COLO668 (cell line): ENCODE data around the gene TRPV6.

Experiments used
- DNase-seq: peaks from one replicate; lab custom pipeline; 2025; ENCODE audit not compliant: unreplicated experiment; lab: John Stamatoyannopoulos, UW

Gene TRPV6

DNA sequence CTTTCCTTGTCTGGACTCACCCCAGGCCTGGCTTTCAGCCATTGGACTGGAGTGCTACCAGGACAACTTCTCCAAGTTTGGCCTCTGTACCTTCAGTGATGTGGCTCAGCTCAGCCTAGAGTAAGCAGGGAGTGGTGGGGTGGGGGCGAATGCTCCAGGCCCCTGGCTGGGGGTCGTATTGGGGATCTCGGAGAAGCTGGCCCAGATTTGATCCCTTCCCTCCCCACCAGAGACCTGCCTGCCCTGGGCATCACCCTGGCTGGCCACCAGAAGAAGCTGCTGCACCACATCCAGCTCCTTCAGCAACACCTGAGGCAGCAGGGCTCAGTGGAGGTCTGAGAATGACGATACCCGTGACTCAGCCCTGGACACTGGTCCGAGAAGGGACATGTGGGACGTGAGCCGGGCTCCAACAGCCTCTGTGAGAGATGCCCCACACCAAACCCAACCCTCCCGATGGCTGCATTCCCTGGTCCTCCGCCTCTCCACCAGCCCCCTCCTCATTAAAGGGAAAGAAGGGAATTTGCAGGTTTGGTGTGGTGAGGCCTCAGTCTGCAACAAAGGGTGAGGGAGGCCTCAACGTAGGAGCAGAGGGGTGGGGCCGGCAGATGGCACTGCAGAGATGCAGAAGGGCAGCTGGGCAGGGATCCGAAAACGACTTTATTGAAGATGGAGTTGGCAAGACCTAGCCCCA lies 14.8 kb downstream of the TRPV6 start:
- DNase-seq, result no peak

- no peak for DNase-seq
These were observed 15.4 kb downstream of the TRPV6 start for GRCh38 chr7:142870147-142870559.

- DNase-seq, result no peak
These were observed 16.1 kb downstream of the TRPV6 start for GRCh38 chr7:142869434-142869833.

- DNase-seq, result no peak
These were observed 16.5 kb downstream of the TRPV6 start for GRCh38 chr7:142868986-142869415.

GRCh38 chr7:142868188-142868985 lies 17.2 kb downstream of the TRPV6 start:
- DNase-seq, result no peak

DNA sequence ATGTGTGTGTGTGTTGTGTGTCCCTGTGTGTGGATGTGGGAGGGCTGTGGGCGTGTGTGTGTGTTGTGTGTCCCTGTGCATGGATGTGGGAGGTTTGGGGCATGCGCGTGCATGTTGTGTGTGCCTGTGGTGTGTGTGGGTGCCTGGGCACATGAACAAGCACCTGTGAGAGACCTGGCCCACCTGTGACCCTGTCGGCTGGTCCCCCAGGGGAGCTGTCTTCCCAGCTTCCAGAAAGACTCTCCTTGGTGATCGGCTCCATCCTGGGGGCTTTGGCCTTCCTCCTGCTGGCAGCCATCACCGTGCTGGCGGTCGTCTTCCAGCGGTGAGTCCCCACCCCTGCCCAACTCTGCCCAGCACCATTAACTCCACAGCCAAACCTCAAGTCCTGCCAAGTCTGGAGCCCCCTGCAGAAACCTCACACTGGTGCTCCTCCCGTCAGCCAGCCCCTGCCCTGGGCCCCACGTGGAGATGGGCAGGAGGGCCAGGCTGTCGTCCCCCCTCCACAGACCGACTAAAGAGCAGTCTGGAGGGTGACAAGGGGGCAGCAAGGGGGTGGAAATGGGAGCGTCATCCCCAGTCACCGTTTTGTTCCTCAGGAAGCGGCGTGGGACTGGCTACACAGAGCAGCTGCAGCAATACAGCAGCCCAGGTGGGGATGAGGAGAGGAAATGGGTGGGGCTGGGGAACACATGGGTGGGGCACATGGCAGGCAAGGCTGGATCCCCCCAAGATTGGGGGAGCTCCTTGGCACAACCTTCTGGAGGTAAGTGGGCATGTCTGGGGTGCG lies 18.0 kb downstream of the TRPV6 start:
- DNase-seq, result no peak

DNA sequence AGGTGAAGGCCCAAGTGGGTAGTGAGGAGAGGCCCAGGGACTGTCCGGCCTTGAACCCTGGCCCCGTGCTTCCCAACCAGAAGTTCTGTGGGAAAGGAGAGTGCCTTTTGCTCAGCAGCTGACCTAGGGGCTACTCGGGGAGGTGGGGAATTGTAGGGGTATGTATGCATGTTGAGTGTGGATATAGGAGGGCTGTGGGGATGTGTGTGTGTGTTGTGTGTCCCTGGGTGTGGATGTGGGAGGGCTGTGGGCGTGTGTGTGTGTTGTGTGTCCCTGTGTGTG lies 18.5 kb downstream of the TRPV6 start:
- no peak for DNase-seq

DNA sequence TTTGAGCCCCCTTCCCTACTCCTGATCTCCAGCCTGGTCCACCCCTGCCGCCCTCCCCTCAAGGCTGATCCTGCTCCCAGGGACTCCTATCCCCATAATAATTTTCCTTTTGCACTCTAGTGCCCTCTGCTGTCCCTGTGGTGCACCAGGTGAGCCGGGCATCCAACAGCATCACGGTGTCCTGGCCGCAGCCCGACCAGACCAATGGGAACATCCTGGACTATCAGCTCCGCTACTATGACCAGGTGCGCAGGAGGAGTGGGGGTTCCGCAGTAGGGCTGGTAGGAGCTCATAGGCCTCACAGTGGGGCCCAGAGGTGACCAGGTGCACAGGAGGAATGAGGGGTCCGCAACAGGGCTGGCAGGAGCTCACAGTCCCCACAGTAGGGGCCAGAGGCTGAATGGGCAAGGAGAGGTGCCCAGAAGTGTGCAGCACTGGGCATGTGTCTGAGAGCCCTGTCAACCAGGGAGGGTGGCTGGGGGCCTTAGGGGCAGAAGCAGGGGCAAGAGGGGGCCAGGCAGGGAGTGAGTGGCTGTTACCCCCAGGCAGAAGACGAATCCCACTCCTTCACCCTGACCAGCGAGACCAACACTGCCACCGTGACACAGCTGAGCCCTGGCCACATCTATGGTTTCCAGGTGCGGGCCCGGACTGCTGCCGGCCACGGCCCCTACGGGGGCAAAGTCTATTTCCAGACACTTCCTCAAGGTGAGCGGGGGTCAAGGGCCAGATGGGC lies 19.0 kb downstream of the TRPV6 start:
- DNase-seq, result peak; percentile 24

GRCh38 chr7:142865766-142866165 lies 19.8 kb downstream of the TRPV6 start:
- no peak for DNase-seq

- no peak for DNase-seq
These were observed 20.4 kb downstream of the TRPV6 start for GRCh38 chr7:142864980-142865747.

DNA sequence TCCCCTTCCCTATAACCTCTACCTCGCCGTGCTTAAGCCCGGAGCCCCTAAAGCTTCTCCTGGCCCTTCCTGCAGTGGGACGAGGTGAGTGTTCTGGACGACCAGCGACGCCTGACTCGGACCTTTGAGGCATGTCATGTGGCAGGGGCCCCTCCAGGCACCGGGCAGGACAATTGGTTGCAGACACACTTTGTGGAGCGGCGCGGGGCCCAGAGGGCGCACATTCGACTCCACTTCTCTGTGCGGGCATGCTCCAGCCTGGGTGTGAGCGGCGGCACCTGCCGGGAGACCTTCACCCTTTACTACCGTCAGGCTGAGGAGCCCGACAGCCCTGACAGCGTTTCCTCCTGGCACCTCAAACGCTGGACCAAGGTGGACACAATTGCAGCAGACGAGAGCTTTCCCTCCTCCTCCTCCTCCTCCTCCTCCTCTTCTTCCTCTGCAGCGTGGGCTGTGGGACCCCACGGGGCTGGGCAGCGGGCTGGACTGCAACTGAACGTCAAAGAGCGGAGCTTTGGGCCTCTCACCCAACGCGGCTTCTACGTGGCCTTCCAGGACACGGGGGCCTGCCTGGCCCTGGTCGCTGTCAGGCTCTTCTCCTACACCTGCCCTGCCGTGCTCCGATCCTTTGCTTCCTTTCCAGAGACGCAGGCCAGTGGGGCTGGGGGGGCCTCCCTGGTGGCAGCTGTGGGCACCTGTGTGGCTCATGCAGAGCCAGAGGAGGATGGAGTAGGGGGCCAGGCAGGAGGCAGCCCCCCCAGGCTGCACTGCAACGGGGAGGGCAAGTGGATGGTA lies 21.5 kb downstream of the TRPV6 start:
- no peak for DNase-seq

DNA sequence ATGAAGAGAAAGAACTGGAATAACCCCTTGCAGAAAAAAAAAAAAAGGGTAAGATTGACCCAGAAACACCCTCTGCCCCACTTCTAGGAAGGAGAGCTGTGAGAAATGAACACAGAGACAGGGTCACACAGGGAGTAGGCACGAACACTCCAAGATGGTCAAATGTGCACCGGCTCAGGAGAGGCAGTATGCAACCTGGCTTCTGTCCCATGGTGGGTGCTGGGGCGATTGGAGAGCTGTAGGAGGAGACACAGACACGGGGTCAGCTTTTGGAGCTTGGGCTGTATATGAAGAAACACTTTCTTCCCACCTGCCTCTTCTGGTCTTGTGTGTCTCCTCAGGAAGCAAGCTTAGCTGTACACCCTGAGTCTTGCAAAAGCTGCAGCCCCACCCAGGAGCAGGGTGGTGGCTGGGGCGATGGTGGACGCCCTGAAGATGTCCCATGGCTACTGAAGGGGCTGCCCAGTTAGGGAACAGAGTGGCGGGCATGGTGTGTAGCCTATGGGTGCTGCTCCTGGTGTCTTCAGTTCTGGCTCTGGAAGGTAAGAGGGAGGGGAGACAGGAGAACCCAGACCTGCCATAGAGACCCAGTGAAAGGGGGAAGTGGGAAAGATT lies 22.7 kb downstream of the TRPV6 start:
- DNase-seq, result no peak

DNA sequence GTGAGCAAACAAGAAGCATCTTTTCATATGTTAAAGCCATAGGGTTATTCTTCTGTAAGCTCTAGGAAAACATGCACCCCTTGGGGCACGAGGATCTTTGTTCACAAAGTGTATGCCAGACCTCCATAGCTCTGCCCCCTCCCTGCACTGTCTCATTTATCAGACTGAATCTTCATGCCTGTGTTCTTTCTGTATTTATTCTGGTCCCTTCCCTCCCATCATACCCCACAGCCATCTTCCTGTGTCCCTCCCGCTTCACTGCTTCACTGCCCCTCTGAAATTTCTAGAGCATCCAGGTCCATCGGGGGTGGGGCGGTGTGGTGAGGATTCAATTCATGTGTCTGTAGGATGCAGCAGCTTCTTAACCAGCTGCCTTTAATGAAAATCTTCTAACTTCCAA lies 23.2 kb downstream of the TRPV6 start:
- DNase-seq, result no peak

GRCh38 chr7:142860968-142861367 lies 24.6 kb downstream of the TRPV6 start:
- no peak for DNase-seq

DNA sequence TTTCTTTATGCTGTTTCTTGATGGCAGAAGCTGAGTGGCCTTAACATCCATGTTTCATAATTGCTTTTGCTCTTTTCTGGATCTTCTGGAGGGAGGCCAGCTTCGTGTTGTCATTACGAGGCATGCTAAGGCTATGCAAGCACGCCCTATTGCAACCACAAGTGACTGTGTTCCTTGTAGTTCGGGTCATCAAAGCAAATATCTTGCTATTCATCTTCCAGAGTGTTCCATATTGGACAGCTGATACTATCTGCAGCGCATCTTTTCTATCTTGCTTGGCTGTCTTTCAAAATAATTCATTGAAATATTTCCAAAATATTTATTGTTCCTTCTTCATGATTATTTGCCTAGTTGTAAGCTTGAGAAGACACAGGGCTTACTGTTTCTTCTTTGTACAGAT lies 25.7 kb downstream of the TRPV6 start:
- DNase-seq, result no peak

- DNase-seq, result no peak
These were observed 26.1 kb downstream of the TRPV6 start for GRCh38 chr7:142859411-142859810.

DNA sequence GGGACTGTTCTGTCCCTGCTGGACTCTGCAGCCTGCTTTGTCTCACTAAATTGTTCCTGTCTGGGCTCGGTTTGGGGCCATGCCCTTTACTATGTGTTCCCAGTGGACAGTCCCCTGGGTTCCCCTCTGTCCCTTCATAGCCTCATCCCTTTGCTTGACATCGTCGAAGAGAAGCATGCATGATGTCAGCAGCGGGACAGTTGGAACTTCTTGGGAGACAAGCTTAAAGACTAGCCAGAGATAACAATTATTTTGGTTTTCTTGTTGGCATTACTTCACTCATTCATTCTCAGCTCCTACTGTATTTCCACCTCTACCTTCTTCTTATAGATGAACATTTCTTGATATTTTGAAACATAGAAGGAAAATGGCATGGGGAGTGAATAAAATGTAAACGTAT lies 27.9 kb downstream of the TRPV6 start:
- DNase-seq, result no peak

DNA sequence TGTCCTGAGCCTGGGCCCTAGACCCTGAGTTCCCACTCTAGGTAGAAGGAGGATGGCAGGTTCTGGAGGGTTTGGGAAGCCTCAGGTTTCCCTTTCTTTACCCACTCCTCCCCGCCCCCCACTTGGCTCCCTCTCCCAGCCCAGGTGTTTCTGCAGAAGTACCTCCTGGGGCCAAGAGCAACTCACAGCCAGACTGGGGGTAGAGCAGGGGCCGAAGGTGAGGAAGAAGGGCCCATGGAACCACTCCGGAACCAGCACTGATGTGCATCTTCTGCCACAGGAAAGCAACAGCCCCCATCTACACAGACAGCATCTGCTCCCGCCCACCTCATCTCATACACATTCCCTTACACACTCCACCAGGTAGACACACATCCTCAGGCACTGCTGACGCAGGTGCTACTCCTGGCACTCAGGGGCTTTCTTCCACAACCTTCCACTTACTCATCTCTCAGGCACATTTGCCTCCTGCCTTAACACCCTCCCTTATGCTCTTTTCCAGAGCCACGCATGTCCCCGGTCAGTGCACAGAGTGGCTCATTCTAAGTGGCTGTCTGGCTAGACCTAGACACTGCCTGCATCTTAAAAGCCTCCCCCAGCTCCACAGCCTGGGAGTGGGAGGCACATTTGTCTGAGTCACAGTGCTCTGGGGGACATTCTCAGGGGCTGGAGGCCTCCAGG lies 28.8 kb downstream of the TRPV6 start:
- no peak for DNase-seq
